ENCODE results near the gene ZNF385B. TPM values are rescaled to one million over a fixed set of nuclear protein-coding genes. Genes with fewer than 3 reads are reported as not detected.
A peak's percentile ranks its signal among the peaks of the same experiment; 100 is the strongest.
"Not testable (repeated sequence)": the region's sequence is repeated elsewhere in the genome, so short reads cannot be mapped to it uniquely, and the experiment has no call there.

Gene ZNF385B
- total RNA-seq, 1 donor from 2014 or later, result 1.2 TPM

DNA sequence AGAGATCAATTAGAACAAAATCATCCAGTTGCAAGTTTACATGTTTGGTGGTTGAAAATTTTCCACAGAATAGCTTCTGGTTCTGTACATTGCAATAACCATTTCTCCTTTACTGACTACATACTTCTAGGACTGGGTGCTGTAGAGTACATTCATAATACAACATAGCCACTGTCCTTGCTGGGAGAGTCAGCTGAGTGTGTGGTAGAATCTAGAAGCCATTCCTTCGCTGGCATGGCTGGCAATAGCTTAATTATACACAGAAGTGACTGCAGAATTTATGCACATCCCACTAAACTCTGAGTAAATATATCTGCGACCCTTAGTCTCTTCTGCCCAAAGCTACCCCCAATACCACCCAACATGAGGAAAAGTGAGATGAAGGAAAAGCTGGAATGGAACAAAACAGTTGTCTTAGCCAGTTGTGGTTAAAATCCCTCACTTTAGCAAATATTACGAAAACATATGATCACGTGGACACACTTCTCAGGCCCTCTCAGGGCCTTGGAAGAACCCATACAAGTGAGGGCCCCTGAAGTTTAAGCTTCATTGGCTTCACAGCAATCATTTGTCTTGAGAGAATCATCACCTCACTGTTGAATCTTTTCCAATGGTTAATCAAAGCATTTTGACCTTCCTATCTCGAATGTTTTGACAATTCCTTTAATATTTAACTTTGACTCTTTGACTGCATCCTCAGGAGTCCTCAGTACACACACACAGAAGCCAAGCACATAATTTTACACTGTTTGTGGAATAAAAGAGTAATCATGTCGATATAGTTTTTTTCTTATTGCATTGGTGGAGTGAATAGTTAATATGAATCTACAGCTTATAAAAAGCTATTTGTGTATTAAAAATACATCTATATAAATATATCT, 225.1 kb downstream of the ZNF385B start:
- no peak for DNase-seq (ENCODE audit: low read depth)

DNA sequence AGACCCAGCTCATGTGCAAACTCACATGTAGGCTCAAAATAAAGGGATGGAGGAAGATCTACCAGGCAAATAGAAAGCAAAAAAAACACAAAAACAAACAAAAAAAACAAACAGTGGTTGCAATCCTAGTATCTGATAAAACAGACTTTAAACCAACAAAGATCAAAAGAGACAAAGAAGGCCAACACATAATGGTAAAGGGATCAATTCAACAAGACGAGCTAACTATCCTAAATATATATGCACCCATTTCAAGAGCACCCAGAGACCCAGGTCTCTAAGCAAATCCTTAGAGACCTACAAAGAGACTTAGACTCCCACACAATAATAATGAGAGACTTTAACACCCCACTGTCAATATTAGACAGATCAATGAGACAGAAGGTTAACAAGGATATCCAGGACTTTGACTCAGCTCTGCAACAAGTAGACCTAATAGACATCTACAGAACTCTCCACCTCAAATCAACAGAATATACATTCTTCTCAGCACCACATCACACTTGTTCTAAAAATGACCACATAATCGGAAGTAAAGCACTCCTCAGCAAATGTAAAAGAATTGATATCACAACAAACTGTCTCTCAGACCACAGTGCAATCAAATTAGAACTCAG, 229.5 kb downstream of the ZNF385B start:
- DNase-seq (ENCODE audit: low read depth), result not testable (repeated sequence)

DNA sequence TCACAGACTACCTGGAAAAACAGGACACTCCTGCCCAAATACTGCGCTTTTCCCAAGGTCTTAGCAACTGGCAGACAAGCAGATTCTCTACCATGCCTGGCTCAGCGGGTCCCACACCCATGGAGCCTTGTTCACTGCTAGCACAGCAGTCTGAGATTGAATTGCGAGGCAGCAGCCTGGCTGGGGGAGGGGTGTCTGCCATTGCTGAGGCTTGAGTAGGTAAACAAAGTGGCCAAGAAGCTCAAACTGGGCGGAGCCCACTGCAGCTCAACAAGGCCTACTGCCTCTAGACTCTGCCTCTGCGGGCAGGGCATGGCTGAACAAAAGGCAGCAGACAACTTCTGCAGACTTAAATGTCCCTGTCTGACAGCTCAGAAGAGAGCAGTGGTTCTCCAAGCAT, 231.6 kb downstream of the ZNF385B start:
- DNase-seq (ENCODE audit: low read depth), result not testable (repeated sequence)

DNA sequence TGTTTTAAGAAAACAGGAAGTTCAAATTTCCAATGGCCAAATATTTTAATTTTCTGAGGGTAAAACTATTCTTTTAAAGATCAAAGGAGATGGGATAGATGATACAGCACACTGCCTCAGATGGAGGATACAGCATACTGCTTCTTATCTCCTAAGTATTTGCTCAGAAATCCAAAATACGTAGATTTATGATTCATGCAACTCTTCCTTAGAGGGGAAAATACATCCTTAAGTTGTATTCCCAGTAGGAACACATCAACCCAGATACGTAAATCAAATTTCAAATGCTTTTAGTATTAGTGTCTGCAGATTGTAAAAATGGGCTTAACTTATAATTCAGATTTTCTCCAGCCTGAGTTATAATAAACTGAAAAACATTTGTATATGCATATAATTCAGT, 235.2 kb downstream of the ZNF385B start:
- DNase-seq (ENCODE audit: low read depth), result no peak

DNA sequence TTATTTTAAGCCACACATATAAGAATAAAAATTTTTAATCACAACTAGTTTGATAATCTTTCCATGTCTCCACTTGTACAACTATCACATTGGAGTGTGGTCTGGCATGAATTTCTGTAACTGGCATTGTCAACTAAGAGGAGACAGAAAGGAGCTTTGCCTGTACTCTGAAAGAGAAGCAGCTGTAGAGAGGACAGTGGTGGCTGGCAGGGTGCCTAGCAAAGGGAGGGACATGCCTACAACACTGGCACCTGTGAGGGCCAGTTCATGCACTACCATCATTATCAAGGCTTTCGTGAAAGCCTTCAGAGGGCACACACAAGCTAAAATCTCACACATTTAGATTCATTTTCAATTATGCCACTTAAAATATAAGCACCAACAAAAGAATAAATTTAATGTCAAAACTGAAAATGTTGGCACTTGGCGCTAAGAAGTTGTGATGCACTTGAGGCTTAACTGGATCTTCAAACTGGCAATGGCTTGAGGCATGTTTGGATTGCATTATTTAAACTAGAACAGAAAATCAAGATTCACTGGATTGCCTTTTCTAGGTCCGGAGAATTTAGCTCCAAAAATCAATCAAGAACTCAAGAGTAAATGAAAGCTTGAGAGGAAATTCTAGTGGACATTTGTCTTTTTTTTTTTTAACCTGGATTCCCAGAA, 238.6 kb downstream of the ZNF385B start:
- DNase-seq (ENCODE audit: low read depth), result peak; percentile 85

DNA sequence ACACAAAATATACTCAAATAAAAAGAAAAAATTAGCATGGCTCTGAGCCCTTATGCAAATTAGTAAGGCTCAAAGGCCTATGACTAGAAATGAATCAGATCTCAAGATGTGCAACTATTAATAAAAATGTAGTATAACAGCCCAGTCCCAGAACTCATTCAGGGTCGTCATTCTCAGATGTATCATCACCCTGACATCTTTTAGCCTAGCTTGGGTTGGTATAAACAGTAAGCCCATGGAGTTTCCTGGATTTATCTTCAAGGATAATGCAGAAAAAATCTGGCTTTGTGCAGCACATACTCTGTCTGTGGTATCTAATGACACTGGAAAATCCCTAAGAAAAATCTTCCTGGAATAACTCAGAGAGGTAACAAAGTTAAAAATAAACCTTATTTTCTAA, 239.3 kb downstream of the ZNF385B start:
- DNase-seq (ENCODE audit: low read depth), result peak; percentile 33

DNA sequence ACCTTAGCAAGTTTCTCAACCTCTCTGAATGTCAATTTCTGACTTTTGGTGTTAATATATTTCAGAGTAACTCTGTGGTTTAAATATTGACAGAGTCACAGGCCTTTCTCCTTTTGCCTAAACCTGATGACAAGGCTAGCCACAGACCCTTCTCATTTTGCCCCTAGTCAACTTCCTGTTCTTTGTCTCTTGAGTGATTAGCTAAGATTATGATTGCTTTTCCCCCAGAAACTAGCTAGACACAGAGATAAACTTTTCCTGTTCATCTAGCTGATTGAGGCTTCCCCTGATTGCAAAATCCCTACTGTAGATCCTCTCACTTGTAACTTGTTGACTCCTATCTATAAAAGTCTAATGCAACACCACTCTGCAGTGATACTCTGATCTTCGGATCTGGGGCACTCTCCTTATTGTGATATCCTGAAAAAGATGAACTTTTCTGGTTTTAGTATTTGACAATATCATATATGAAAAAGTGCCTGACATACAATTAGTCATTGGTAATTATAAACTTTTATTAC, 241.4 kb downstream of the ZNF385B start:
- no peak for DNase-seq (ENCODE audit: low read depth)

DNA sequence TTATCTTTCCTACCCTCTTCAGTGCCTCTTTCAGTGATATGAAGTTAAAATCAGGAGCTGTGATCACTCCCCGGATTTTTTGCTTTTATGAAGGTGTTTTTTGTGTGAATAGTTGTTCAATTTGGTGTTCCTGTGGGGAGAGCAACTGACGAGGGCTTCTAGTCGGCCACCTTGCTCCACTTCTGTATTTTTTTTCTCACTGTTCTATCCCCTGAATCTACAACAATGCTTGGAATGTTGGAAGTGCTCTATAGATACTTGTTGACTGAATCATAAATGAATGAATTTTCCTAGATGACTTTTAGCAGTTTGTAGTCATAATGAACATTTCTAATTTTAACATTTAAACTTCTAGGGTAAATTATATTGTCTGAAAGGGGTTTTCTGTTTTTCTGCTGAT, 247.3 kb downstream of the ZNF385B start:
- no peak for DNase-seq (ENCODE audit: low read depth)

DNA sequence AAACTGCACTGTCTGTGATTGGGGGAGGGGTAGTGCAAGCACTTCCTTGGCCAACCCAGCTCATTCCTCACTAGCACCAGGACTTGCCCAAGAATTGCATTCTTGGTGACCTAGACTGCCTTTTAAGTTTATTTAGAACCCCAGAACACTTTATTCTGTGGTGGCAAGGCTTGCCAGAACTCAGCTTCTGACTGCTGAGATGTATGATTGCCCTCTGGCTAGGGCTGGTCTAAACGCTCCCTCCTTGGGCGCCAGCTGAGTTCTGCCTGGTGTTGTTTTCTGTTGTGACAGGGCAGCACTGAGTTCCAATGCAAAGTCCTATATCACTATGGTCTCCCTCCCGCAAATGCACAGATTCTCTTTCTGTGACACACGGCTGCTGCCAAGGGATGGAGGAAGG, 247.7 kb downstream of the ZNF385B start:
- no peak for DNase-seq (ENCODE audit: low read depth)

DNA sequence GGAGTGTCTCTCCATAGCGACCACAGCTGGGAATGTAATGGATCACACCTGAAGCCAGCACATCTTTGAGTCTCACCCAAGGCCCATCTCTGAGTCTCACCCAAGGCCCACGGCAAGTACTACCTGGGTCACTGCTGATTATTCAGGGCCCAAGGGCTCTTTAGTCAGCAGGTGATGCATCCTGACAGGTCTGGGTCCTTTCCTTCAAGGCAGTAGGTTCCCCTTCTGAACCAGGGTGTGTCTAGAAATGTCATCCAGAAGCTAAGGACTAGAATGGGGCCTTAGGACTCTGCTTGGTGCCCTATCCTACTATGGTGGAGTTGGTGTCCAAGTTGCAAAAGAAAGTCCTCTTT, 248.1 kb downstream of the ZNF385B start:
- no peak for DNase-seq (ENCODE audit: low read depth)

DNA sequence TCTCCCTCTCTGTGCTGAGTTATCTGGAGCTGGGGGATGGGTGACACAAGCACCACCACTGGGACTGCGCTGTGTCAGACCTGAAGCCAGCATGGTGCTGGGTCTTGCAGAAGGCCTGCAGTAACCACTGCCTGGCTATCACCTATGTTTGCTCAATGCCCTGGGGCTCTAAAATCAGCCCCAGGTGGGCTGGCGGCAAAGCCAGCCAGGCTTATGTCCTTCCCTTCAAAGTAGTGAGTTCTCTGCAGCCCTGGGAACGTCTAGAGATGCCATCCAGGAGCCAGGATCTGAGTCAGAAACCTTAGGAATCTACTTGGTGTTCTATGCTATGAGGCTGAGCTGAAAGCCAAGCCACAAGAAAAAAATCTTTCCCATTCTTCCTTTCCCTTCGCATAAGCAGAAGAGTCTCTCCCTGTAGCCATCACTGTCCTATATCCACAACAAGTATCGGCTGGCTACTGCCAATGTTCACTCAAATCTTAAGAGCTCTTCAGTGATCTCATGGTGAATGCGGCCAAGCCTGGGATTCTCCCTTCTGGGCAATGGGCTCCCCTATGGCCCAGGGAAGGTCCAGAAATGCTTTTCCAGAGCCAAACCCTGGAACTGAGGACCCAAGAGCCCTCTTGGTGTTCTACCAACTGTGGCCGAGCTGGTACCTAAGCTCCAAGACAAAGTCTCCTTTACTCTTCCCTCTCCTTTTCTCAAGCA, 248.7 kb downstream of the ZNF385B start:
- DNase-seq (ENCODE audit: low read depth), result no peak

DNA sequence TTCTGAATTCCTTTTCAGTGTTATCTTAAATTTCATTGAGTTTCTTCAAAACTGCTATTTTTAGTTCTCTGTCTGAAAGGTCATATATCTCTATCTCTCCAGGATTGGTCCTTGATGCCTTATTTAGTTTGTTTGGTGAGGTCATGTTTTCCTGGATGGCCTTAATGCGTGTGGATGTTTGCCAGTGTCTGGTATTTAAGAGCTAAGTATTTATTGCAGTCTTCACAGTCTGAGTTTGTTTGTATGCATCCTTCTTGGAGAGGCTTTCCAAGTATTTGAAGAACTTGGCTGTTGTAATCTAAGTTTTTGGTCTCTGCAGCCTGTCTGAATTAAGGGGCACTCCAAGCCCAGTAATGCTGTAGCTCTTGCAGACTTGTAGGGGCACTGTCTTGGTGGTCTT, 249.3 kb downstream of the ZNF385B start:
- DNase-seq (ENCODE audit: low read depth), result peak; percentile 53

DNA sequence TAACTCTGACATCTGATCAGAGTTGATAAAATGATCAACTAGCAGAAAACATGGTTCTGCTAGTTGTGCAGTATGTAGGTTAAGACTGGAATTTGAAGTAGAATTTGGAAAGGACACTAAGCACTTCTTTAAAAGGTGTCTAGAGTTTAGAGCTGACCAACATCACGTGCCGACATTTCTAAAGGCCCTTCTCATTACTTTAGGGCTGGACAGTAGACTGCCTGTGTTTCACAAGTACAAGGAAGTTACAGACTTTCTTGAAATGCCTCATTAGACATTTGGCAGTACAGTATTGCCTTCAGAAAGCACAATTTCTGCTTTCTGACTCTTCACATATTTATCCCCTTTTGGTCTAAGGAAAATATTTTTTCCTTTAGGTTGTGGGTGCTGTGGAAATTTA, 255.3 kb downstream of the ZNF385B start:
- DNase-seq (ENCODE audit: low read depth), result no peak

DNA sequence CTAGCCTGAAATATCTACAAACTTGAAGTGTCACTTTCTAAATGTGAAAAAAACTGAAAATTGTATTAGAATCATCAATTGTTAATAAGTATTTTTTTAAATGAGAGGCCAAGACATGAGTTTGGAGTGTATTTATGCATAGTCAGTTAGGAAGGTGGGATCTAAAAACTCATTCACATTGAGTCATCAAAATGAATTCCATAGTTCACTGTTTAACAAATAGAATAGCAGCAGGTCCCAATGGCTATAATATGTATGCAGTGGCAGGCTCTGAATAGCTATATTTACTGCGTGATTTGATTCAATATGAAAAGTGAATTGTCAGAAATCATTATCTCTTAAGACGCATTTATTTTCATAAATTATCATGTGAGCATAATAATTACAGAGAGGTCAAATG, 256.1 kb downstream of the ZNF385B start:
- no peak for DNase-seq (ENCODE audit: low read depth)

DNA sequence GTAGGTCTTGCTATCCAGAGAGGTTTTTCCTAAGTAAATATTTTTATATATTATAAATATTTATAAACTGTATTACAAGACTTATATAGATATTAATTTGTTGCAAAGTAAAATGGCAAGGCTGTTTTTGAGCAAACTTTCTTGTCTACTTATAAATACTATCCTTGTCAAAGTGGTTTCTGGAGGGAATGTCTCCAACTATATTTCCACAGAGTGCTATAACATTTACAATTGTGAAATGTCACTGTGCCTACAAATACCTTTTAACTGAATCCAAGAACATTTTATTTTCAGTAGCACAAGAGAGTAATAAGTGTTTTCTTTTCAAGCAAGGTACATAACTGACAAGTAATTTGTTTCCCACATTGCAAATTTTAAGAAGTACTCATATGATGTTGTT, 256.8 kb downstream of the ZNF385B start:
- DNase-seq (ENCODE audit: low read depth), result no peak

DNA sequence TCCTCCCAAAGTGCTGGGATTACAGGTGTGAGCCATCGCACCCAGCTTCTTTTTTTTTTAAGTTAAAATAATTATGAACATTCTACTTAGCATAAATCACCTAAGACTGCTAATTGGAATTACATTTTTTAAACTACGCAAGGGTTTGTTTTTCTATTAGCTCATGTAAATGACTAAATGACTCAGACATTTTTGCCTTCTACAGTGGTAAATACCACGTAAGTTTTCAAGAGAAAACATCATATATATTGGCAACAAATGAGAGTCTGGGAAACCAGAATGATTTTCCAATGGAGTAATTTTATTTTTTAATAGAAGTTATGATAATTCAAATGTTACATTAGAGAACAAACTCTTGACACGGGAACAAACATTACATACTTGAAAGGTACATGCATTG, 259.0 kb downstream of the ZNF385B start:
- no peak for DNase-seq (ENCODE audit: low read depth)

DNA sequence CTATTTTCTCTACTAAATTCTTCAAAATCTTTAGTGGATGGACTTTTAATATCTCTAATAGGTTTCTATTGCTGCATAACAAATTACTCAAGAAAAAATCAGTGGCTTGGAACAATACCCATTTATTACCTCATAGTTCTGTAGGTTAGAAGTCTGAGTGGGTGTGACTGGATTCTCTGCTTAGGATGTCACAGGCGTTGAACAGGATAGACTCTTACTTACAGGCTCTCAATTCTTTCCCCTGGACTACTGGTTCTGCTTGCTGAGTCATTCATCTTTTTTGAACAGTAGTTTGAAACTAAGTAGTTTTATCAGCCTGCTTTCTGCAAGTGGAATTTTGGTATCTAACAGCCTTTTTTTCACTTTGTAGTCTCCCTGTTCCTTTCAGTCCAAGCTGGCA, 265.4 kb downstream of the ZNF385B start:
- DNase-seq (ENCODE audit: low read depth), result peak; percentile 7

DNA sequence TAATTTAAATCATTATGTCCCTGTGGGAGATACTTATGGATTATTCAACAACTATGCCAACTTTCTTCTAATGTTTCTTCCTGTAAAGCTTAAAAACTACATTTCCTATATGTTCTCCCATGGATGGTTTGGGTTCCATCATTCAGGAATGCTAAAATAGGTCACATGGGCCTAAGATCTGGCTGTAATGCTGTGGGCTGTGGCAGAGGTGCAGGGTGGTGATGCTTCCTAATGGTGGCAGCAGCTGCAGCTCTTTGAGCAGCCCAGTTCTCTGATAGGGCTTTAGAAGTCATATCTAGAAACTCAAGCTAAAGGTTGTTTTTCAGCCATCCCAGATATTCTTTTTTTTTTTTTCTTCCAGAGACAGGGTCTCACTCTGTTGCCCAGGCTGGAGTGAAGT, 266.1 kb downstream of the ZNF385B start:
- DNase-seq (ENCODE audit: low read depth), result peak; percentile 41

DNA sequence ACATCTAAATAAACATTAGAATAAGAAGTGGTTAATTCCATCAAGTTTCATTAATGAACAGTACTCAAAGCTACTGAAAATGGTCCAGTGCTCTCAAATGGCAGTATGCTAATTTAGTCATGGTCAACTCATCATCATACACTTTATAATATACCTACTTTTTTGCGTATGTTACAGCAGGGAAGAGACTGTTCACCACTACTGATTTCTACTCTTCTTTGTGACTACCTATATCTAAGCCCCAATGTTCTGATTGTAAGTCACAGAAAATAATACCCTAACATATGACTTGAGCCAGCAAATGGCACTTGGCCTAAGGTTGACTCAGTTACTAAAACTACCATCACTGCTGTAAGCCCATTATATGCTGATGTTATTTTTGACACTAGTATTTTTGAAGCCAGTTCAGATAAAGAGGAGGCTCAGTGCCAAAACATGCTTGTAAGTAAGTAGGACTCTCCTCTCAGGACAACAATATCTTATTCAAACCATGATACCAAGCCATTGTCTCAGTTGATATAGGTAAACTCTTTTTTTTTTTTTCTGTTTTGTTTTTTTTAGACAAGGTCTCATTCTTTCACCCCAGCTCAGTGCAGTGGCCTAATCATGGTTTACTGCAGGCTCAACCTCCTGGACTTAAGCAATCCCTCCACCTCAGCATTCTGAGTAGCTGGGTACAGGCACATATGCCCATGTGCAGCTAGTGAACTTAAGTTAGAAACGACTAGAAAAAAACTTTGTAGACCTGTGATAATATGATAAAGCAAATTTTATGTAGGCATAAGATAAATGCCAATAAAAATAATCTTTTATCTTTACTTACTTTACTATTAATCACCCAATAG, 266.9 kb downstream of the ZNF385B start:
- DNase-seq (ENCODE audit: low read depth), result peak; percentile 46

DNA sequence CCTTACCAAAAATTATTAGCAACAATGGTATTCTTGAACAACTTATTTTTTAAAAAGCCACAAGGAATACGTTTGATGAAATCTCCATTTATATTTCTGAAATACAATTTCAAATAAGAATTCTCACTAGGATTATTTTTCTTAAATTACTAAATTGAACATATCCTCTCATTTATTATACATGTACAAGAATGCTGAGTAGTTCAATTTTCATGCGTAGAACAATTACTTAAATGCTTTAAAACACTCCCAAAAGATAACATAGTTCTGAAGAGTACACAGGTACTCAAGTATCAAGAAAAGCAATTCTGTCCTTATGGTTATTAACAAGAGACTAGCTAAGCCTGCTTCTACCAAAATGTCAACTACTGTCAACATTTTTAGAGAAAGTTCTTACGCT, 268.1 kb downstream of the ZNF385B start:
- DNase-seq (ENCODE audit: low read depth), result no peak

Data from myocyte (in vitro differentiated cells).